CD14-positive monocyte (primary cell): ENCODE results near the gene ATRN. TPM values are rescaled to one million over a fixed set of nuclear protein-coding genes. Genes with fewer than 3 reads are reported as not detected.

Source experiments
- DNase-seq, 3 donors: peaks; one replicate each; pipeline ENCODE4 v3.0.0-alpha.2; 2011 to 2022
- H2AFZ ChIP-seq: 2 replicates; pipeline ENCODE4 v1.6.0; 2012; ENCODE audit warnings: mild to moderate bottlenecking, low read depth, low read length, inconsistent platforms; ENCODE audit not compliant: insufficient read depth, poor library complexity, severe bottlenecking
- H3K27ac ChIP-seq, 2 donors: 1 replicate in 1 of 2; 2 replicates in 1 of 2; pipeline ENCODE4 v1.5.1; 2012 to 2013; ENCODE audit warnings: low read length in 2 of 2, control low read depth in 1 of 2, inconsistent platforms in 1 of 2, low read depth in 1 of 2, mild to moderate bottlenecking in 1 of 2
- H3K27me3 ChIP-seq, 2 donors: one replicate each; pipeline versions ENCODE4 v1.6.0 to v1.6.1; 2011 to 2013; ENCODE audit warnings: low read length in 2 of 2; ENCODE audit not compliant: control insufficient read depth in 2 of 2, insufficient read depth in 2 of 2
- H3K36me3 ChIP-seq, 2 donors: replicated peaks in 1 of 2; 1 replicate in 1 of 2; 2 replicates in 1 of 2; pipeline versions ENCODE4 v1.5.1 to v1.6.1; 2012 to 2013; ENCODE audit warnings: low read length in 2 of 2, control low read depth in 1 of 2, inconsistent platforms in 1 of 2, mild to moderate bottlenecking in 1 of 2; ENCODE audit not compliant: insufficient read depth in 2 of 2, control insufficient read depth in 1 of 2
- H3K4me1 ChIP-seq, 2 donors: 1 replicate in 1 of 2; 2 replicates in 1 of 2; pipeline versions ENCODE4 v1.5.1 to v1.6.1; 2012 to 2013; ENCODE audit warnings: low read length in 2 of 2, control low read depth in 1 of 2, inconsistent platforms in 1 of 2, mild to moderate bottlenecking in 1 of 2, moderate library complexity in 1 of 2; ENCODE audit not compliant: insufficient read depth in 2 of 2, control insufficient read depth in 1 of 2
- H3K4me2 ChIP-seq: replicated peaks from 2 replicates; pipeline ENCODE3; 2012; ENCODE audit warnings: low read length, moderate library complexity, mild to moderate bottlenecking; ENCODE audit not compliant: poor library complexity, severe bottlenecking; ENCODE audit errors: extremely low read depth
- H3K4me3 ChIP-seq, 3 experiments: fragments of 200-600 bp in 1 of 3; sonication (generic) in 1 of 3; replicated peaks in 1 of 3; 1 replicate in 2 of 3; 2 replicates in 1 of 3; pipeline ENCODE4 v1.5.1; 2011 to 2013; ENCODE audit warnings: low read length in 3 of 3, mild to moderate bottlenecking in 3 of 3, control low read depth in 2 of 3, low read depth in 2 of 3, inconsistent platforms in 1 of 3, moderate library complexity in 1 of 3
- H3K79me2 ChIP-seq: 2 replicates; pipeline ENCODE4 v1.6.0; 2012; ENCODE audit warnings: mild to moderate bottlenecking, control low read depth, inconsistent platforms, low read length, moderate library complexity; ENCODE audit not compliant: insufficient read depth
- H3K9ac ChIP-seq: 2 replicates; pipeline ENCODE4 v1.6.0; 2017; ENCODE audit warnings: low read length, mild to moderate bottlenecking; ENCODE audit not compliant: insufficient read depth, poor library complexity, severe bottlenecking
- H3K9me3 ChIP-seq, 2 donors: replicated peaks in 1 of 2; 1 replicate in 1 of 2; 2 replicates in 1 of 2; pipeline versions ENCODE4 v1.5.1 to v1.6.1; 2012 to 2013; ENCODE audit warnings: low read length in 2 of 2, control low read depth in 1 of 2; ENCODE audit not compliant: control insufficient read depth in 1 of 2, insufficient read depth in 1 of 2
- H4K20me1 ChIP-seq: 2 replicates; pipeline ENCODE4 v1.6.0; 2012; ENCODE audit warnings: mild to moderate bottlenecking, low read length, control low read depth, moderate library complexity; ENCODE audit not compliant: insufficient read depth
- H3K27ac Mint-ChIP-seq, 7 donors: one replicate each; pipeline ENCODE4 v1.8.0; 2020; ENCODE audit warnings: mild to moderate bottlenecking in 7 of 7, mixed read lengths in 7 of 7, moderate library complexity in 6 of 7, inconsistent platforms in 2 of 7
- H3K27me3 Mint-ChIP-seq, 3 donors: one replicate each; pipeline ENCODE4 v1.8.0; 2021 to 2022; ENCODE audit warnings: low read depth in 3 of 3, mild to moderate bottlenecking in 3 of 3, mixed read lengths in 3 of 3, moderate library complexity in 3 of 3, inconsistent platforms in 1 of 3
- H3K36me3 Mint-ChIP-seq, 2 donors: one replicate each; pipeline ENCODE4 v1.8.0; 2020; ENCODE audit warnings: mixed read lengths in 2 of 2, inconsistent platforms in 1 of 2, mild to moderate bottlenecking in 1 of 2
- H3K4me1 Mint-ChIP-seq: one replicate; pipeline ENCODE4 v1.8.0; 2020; ENCODE audit warnings: mild to moderate bottlenecking, mixed read lengths
- H3K4me3 Mint-ChIP-seq, 2 donors: one replicate each; pipeline ENCODE4 v1.8.0; 2020; ENCODE audit warnings: mild to moderate bottlenecking in 2 of 2, mixed read lengths in 2 of 2, moderate library complexity in 1 of 2
- H3K9me3 Mint-ChIP-seq, 7 donors: one replicate each; pipeline ENCODE4 v1.8.0; 2020 to 2022; ENCODE audit warnings: mixed read lengths in 7 of 7, mild to moderate bottlenecking in 6 of 7, moderate library complexity in 6 of 7, inconsistent platforms in 2 of 7
- CTCF ChIP-seq: fragments of 200-600 bp; IDR thresholded peaks from one replicate; pipeline ENCODE4 v1.8.0; 2022; ENCODE audit warnings: antibody characterized with exemption, mild to moderate bottlenecking
- WGBS: methylation state at CpG from one replicate; pipeline ENCODE4 v1.1.5; 2013; ENCODE audit warnings: missing lambda C conversion rate; ENCODE audit not compliant: insufficient coverage; 5-methylcytosine and 5-hydroxymethylcytosine counted together
- intact Hi-C, 2 donors: fragments of 100-400 bp; cut with micrococcal nuclease; formaldehyde crosslinking; loops; one replicate each; pipeline versions ENCODE4 v1.15.0 to v1.15.1; 2023
- polyA plus RNA-seq, 3 donors: library from polyadenylated mRNA; depleted of rRNA in 1 of 3; unstranded in 2 of 3; stranded (reverse) in 1 of 3; fragments of 300-500 nt in 2 of 3; fragments of >200 nt in 1 of 3; fragmentation: Illumina TruSeq in 2 of 3; gene quantifications; 1 replicate in 2 of 3; 2 replicates in 1 of 3; pipeline ENCODE4 v1.2.3, GENCODE V29; 2012 to 2021

Gene ATRN
- polyA plus RNA-seq, 3 donors = 10.2 to 17.4 (median 11.5) TPM

GRCh38 chr20:3674447-3674846 is 203.6 kb downstream of the ATRN start:
- Histone ChIP-seq H3K9ac (no peak overlapping the region), H3K4me3 (no peak overlapping the region), H3K27me3 (peaks cover 9 to 68% of the 10 kb centered on the region in 2 donors), H3K4me2 (no peak overlapping the region), H2AFZ (no peak overlapping the region), H4K20me1 (no peaks in the 10 kb centered on the region), H3K4me1 (peaks cover 8 to 9% of the 10 kb centered on the region in 2 donors), H3K9me3 (no peaks in the 10 kb centered on the region), H3K36me3 (no peaks in the 10 kb centered on the region), H3K79me2 (no peaks in the 10 kb centered on the region), H3K27ac (no peak overlapping the region)
- intact Hi-C loops = no loop called here
- WGBS = 71% methylated on average over 7 of the region's 10 CpGs
- DNase-seq = no peak
- Mint-ChIP-seq H3K4me1 (peaks cover 9% of the 10 kb centered on the region), H3K36me3 (peaks cover 0 to 3% of the 10 kb centered on the region in 2 donors), H3K9me3 (peaks cover 0 to 9% (median 2%) of the 10 kb centered on the region in 7 donors), H3K4me3 (peak overlapping the region in 1 of 2 donors; percentile 70), H3K27me3 (peaks cover 47 to 79% (median 66%) of the 10 kb centered on the region in 3 donors), H3K27ac (no peak overlapping the region)
- no peak for TF ChIP-seq CTCF

GRCh38 chr20:3674995-3675900 is 204.4 kb downstream of the ATRN start:
- peaks cover 9% of the 10 kb centered on the region for H3K4me1 Mint-ChIP-seq
- WGBS = 47% methylated on average over 9 of the region's 13 CpGs

More at GRCh38 chr20:3674995-3675900, 204.4 kb downstream of the ATRN start:
- H3K36me3 ChIP-seq = no peaks in the 10 kb centered on the region
- peaks cover 8 to 9% of the 10 kb centered on the region in 2 donors for H3K4me1 ChIP-seq
- no peak for TF ChIP-seq CTCF
- intact Hi-C loops = loop anchor here in 1 of 2 donors (5.0 kb wide), 2 partner anchors 72 to 182 kb away; no protein-coding TSS in a partner anchor
- DNase-seq = no peak
- H3K27me3 ChIP-seq = peaks cover 9 to 74% of the 10 kb centered on the region in 2 donors
- H2AFZ ChIP-seq = no peak overlapping the region
- no peak overlapping the region for H3K27ac ChIP-seq
- no peak overlapping the region for H3K4me2 ChIP-seq
- H3K9ac ChIP-seq = no peak overlapping the region
- peak overlapping the region in 1 of 2 donors; percentile 66 for H3K4me3 Mint-ChIP-seq
- H3K4me3 ChIP-seq = no peak overlapping the region
- H3K27me3 Mint-ChIP-seq = peaks cover 49 to 80% (median 68%) of the 10 kb centered on the region in 3 donors
- no peaks in the 10 kb centered on the region for H3K9me3 ChIP-seq
- H4K20me1 ChIP-seq = no peaks in the 10 kb centered on the region
- H3K79me2 ChIP-seq = no peaks in the 10 kb centered on the region
- H3K36me3 Mint-ChIP-seq = peaks cover 0 to 3% of the 10 kb centered on the region in 2 donors
- no peak overlapping the region for H3K27ac Mint-ChIP-seq
- peaks cover 0 to 9% (median 2%) of the 10 kb centered on the region in 7 donors for H3K9me3 Mint-ChIP-seq
